ENCODE results near the gene NUTF2.

GRCh38 chr16:67884684-67885083 is 38.0 kb downstream of the NUTF2 start, which contains the start of gene NRN1L:
- TF ChIP-seq POLR2A (IDR thresholded peaks at IDR 0.05; ENCODE audit: low read depth, low read length) (no peak), CTCF (conservative IDR thresholded peaks at IDR 0.05; ENCODE audit: low read depth, low read length) (no peak), CHD1 (IDR thresholded peaks at IDR 0.05; ENCODE audit: low read depth, low read length) (no peak), RAD21 (IDR thresholded peaks at IDR 0.05; ENCODE audit: low read length) (peak; percentile 10; the same call in 1 of the 2 replicates), MXI1 (IDR thresholded peaks at IDR 0.05; ENCODE audit: borderline replicate concordance, low read depth, low read length) (peak; percentile 65; the same call in 1 of the 2 replicates), SMC3 (IDR thresholded peaks at IDR 0.05; ENCODE audit: low read depth, low read length) (peak; percentile 15; the same call in 1 of the 2 replicates), USF2 (IDR thresholded peaks at IDR 0.05; ENCODE audit: low read depth, low read length) (no peak), MAZ (IDR thresholded peaks at IDR 0.05; ENCODE audit: borderline replicate concordance, low read depth, low read length) (peak; percentile 88; the same call in 1 of the 2 replicates), RCOR1 (IDR thresholded peaks at IDR 0.05; ENCODE audit: insufficient replicate concordance, low read length) (no peak), NFE2L2 (IDR thresholded peaks at IDR 0.05; ENCODE audit: low read depth, low read length) (no peak), RFX5 (IDR thresholded peaks at IDR 0.05; ENCODE audit: low read depth, low read length) (no peak), CEBPB (IDR thresholded peaks at IDR 0.05; ENCODE audit: low read depth, low read length) (no peak), ELK1 (IDR thresholded peaks at IDR 0.05; ENCODE audit: borderline replicate concordance, low read depth, low read length) (no peak), FOS (IDR thresholded peaks at IDR 0.05; ENCODE audit: low read depth, low read length) (no peak)
